Mesodermal cell (in vitro differentiated cells): ENCODE data around the gene APBA2.

ENCODE experiments used
- H3K27ac ChIP-seq: 2 replicates; pipeline ENCODE4 v1.7.0; 2013; ENCODE audit warnings: mild to moderate bottlenecking, low read depth, low read length, moderate library complexity; ENCODE audit not compliant: severe bottlenecking
- H3K36me3 ChIP-seq: 2 replicates; pipeline ENCODE4 v1.7.1; 2013; ENCODE audit warnings: mild to moderate bottlenecking, low read length, moderate library complexity; ENCODE audit not compliant: control insufficient read depth, insufficient read depth
- H3K4me1 ChIP-seq: one replicate; pipeline ENCODE4 v1.7.1; 2013; ENCODE audit warnings: mild to moderate bottlenecking, low read length; ENCODE audit not compliant: insufficient read depth, control insufficient read depth, poor library complexity, severe bottlenecking
- H3K4me3 ChIP-seq: 2 replicates; pipeline ENCODE4 v1.7.0; 2013; ENCODE audit warnings: low read length, control low read depth, mild to moderate bottlenecking; ENCODE audit not compliant: insufficient read depth, poor library complexity, severe bottlenecking; ENCODE audit errors: extremely low read depth
- H3K9me3 ChIP-seq: 2 replicates; pipeline ENCODE4 v1.7.1; 2013; ENCODE audit warnings: mild to moderate bottlenecking, low read length, moderate library complexity; ENCODE audit not compliant: control insufficient read depth
- WGBS, 2 experiments: methylation state at CpG; one replicate each; pipeline ENCODE4 v1.1.5; 2013; ENCODE audit warnings: missing lambda C conversion rate in 2 of 2; ENCODE audit not compliant: insufficient coverage in 2 of 2; 5-methylcytosine and 5-hydroxymethylcytosine counted together

The APBA2 gene

GRCh38 chr15:28994142-28994830 lies 108.5 kb downstream of the APBA2 start:
- Histone ChIP-seq H3K4me1 (peaks cover 20% of the 10 kb centered on the region), H3K4me3 (no peak overlapping the region), H3K36me3 (peaks cover 3% of the 10 kb centered on the region), H3K9me3 (no peaks in the 10 kb centered on the region), H3K27ac (no peak overlapping the region)
- 93 to 94% methylated on average over 8 to 12 of the region's 14 CpGs for WGBS, 2 experiments

- Histone ChIP-seq H3K36me3 (peaks cover 3% of the 10 kb centered on the region), H3K9me3 (no peaks in the 10 kb centered on the region), H3K4me1 (peaks cover 20% of the 10 kb centered on the region), H3K27ac (no peak overlapping the region), H3K4me3 (no peak overlapping the region)
- WGBS, 2 experiments, result 87 to 97% methylated on average over 4 to 6 of the region's 13 CpGs
Observed at GRCh38 chr15:28994831-28995596, 109.2 kb downstream of the APBA2 start.

- peaks cover 20% of the 10 kb centered on the region for H3K4me1 ChIP-seq
- H3K36me3 ChIP-seq, result peaks cover 3% of the 10 kb centered on the region
- no peaks in the 10 kb centered on the region for H3K9me3 ChIP-seq
- no peak overlapping the region for H3K4me3 ChIP-seq
- 92 to 93% methylated on average over 6 to 7 of the region's 9 CpGs for WGBS, 2 experiments
- H3K27ac ChIP-seq, result no peak overlapping the region
Observed at GRCh38 chr15:28995705-28996104, 109.9 kb downstream of the APBA2 start.

GRCh38 chr15:28996289-28996688 lies 110.5 kb downstream of the APBA2 start:
- no peaks in the 10 kb centered on the region for H3K9me3 ChIP-seq
- H3K27ac ChIP-seq, result no peak overlapping the region
- 89 to 93% methylated on average over 4 to 5 of the region's 5 CpGs for WGBS, 2 experiments
- H3K4me3 ChIP-seq, result no peak overlapping the region
- H3K36me3 ChIP-seq, result peaks cover 3% of the 10 kb centered on the region
- H3K4me1 ChIP-seq, result peaks cover 20% of the 10 kb centered on the region

- 91 to 100% methylated on average over 4 to 5 of the region's 5 CpGs for WGBS, 2 experiments
Observed at GRCh38 chr15:28996953-28997352, 111.2 kb downstream of the APBA2 start.

GRCh38 chr15:28997791-28998190 lies 112.0 kb downstream of the APBA2 start:
- no peak overlapping the region for H3K4me3 ChIP-seq
- no peaks in the 10 kb centered on the region for H3K9me3 ChIP-seq
- H3K27ac ChIP-seq, result no peak overlapping the region
- WGBS, 2 experiments, result 83% methylated on average over 2 of the region's 4 CpGs; no CpG with 5 or more reads in 1 of the 2 experiments
- peaks cover 3% of the 10 kb centered on the region for H3K36me3 ChIP-seq
- H3K4me1 ChIP-seq, result peaks cover 12% of the 10 kb centered on the region

More at GRCh38 chr15:28996953-28997352, 111.2 kb downstream of the APBA2 start:
- H3K4me3 ChIP-seq, result no peak overlapping the region
- no peak overlapping the region for H3K27ac ChIP-seq
- H3K36me3 ChIP-seq, result peaks cover 3% of the 10 kb centered on the region
- H3K9me3 ChIP-seq, result no peaks in the 10 kb centered on the region
- H3K4me1 ChIP-seq, result peaks cover 20% of the 10 kb centered on the region

GRCh38 chr15:28998511-28998910 lies 112.7 kb downstream of the APBA2 start:
- H3K4me3 ChIP-seq, result no peak overlapping the region
- WGBS, 2 experiments, result 90 to 96% methylated on average over 2 to 5 of the region's 5 CpGs
- H3K36me3 ChIP-seq, result peaks cover 3% of the 10 kb centered on the region
- peaks cover 6% of the 10 kb centered on the region for H3K4me1 ChIP-seq
- H3K9me3 ChIP-seq, result no peaks in the 10 kb centered on the region
- H3K27ac ChIP-seq, result no peak overlapping the region

- 97 to 100% methylated on average over 6 to 7 of the region's 7 CpGs for WGBS, 2 experiments
- no peaks in the 10 kb centered on the region for H3K9me3 ChIP-seq
- no peak overlapping the region for H3K4me3 ChIP-seq
- no peak overlapping the region for H3K27ac ChIP-seq
- peaks cover 5% of the 10 kb centered on the region for H3K36me3 ChIP-seq
- no peaks in the 10 kb centered on the region for H3K4me1 ChIP-seq
Observed at GRCh38 chr15:29003191-29003839, 117.5 kb downstream of the APBA2 start.

GRCh38 chr15:29003840-29004233 lies 118.1 kb downstream of the APBA2 start:
- Histone ChIP-seq H3K4me3 (no peak overlapping the region), H3K4me1 (no peaks in the 10 kb centered on the region), H3K9me3 (no peaks in the 10 kb centered on the region), H3K36me3 (peaks cover 2% of the 10 kb centered on the region), H3K27ac (no peak overlapping the region)
- 90 to 95% methylated on average over 2 of the region's 2 CpGs for WGBS, 2 experiments

- WGBS, 2 experiments, result no CpG with 5 or more reads among the region's 1 CpG
- peaks cover 2% of the 10 kb centered on the region for H3K36me3 ChIP-seq
- no peak overlapping the region for H3K4me3 ChIP-seq
- H3K4me1 ChIP-seq, result no peaks in the 10 kb centered on the region
- H3K9me3 ChIP-seq, result no peaks in the 10 kb centered on the region
- no peak overlapping the region for H3K27ac ChIP-seq
Observed at GRCh38 chr15:29005931-29006330, 120.2 kb downstream of the APBA2 start.
